HUES48 (cell line): ENCODE data around the gene ZCCHC18.
"Not testable (repeated sequence)": the region's sequence is repeated elsewhere in the genome, so short reads cannot be mapped to it uniquely, and the experiment has no call there.

Experiments used
- H3K27ac ChIP-seq: one replicate; pipeline ENCODE4 v1.7.0; 2013; ENCODE audit warnings: low read depth, low read length, inconsistent platforms
- H3K27me3 ChIP-seq: 2 replicates; pipeline ENCODE4 v1.6.1; 2013; ENCODE audit warnings: mild to moderate bottlenecking, low read length; ENCODE audit not compliant: control insufficient read depth, insufficient read depth
- H3K36me3 ChIP-seq: 2 replicates; pipeline ENCODE4 v1.6.1; 2013; ENCODE audit warnings: low read length; ENCODE audit not compliant: control insufficient read depth, insufficient read depth
- H3K4me1 ChIP-seq: 2 replicates; pipeline ENCODE4 v1.6.1; 2013; ENCODE audit warnings: mild to moderate bottlenecking, low read length; ENCODE audit not compliant: control insufficient read depth, insufficient read depth
- H3K4me3 ChIP-seq: 2 replicates; pipeline ENCODE4 v1.5.1; 2013; ENCODE audit warnings: mild to moderate bottlenecking, low read depth, low read length
- H3K9ac ChIP-seq: 2 replicates; pipeline ENCODE4 v1.6.1; 2013; ENCODE audit warnings: mild to moderate bottlenecking, low read depth, low read length, moderate library complexity
- H3K9me3 ChIP-seq: 2 replicates; pipeline ENCODE4 v1.6.1; 2013; ENCODE audit warnings: low read length; ENCODE audit not compliant: control insufficient read depth, insufficient read depth

The ZCCHC18 gene

GRCh38 chrX:104105330-104106262 is 6.7 kb upstream of the ZCCHC18 start:
- H3K27ac ChIP-seq, result no peak overlapping the region
- no peaks in the 10 kb centered on the region for H3K4me1 ChIP-seq
- no peaks in the 10 kb centered on the region for H3K36me3 ChIP-seq
- H3K9me3 ChIP-seq, result no peaks in the 10 kb centered on the region
- peaks cover 9% of the 10 kb centered on the region for H3K27me3 ChIP-seq
- no peak overlapping the region for H3K9ac ChIP-seq
- H3K4me3 ChIP-seq, result no peak overlapping the region

GRCh38 chrX:104108955-104109354 is 3.4 kb upstream of the ZCCHC18 start:
- H3K27ac ChIP-seq, result no peak overlapping the region
- peaks cover 16% of the 10 kb centered on the region for H3K27me3 ChIP-seq
- peaks cover 12% of the 10 kb centered on the region for H3K4me1 ChIP-seq
- no peak overlapping the region for H3K4me3 ChIP-seq
- no peaks in the 10 kb centered on the region for H3K9me3 ChIP-seq
- no peaks in the 10 kb centered on the region for H3K36me3 ChIP-seq
- no peak overlapping the region for H3K9ac ChIP-seq

- not testable (repeated sequence) for H3K9me3 ChIP-seq, H3K9ac ChIP-seq, H3K4me3 ChIP-seq, H3K27ac ChIP-seq, H3K36me3 ChIP-seq
- Histone ChIP-seq H3K4me1 (peaks cover 14% of the 10 kb centered on the region), H3K27me3 (peaks cover 24% of the 10 kb centered on the region)
These were observed 1.7 kb upstream of the ZCCHC18 start for GRCh38 chrX:104110491-104111240.

DNA sequence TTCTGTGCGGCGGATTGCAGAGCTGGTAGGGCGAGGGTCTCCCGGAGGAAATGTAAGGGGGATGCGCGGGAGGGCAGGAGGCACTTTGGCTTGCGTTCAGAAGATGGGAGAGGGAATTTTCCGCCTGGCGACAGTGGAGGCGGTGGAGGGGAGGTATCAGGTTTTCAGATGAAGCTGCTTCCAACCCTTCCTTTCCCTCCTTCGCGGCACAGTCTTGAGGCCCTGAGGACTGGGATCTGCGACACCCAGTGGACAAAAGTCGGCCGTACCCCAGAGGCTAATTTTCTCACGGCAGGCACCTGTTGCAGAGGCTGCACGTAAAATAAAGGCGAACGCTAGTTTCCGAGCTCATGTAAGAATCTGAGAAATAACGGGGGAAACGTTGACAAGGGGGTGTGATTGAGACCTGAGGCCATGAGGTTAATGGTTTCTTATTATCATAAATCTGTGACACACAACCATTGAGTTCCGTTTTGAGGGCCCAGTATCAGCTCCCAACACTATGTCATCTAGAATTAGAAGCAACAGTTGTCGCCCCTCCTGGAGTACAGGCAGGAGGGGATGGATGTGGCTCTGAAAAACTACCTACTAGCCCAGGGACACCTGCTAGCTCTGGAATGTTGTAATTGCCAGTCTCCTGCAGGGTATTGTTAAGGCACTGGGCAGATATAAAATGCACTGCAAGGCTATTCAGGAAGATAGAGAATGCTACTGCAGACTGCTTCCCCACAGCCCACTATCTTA is 1.1 kb downstream of the ZCCHC18 start:
- H3K27ac ChIP-seq, result no peak overlapping the region
- peak overlapping the region; percentile 74 for H3K4me3 ChIP-seq
- H3K9ac ChIP-seq, result no peak overlapping the region
- no peaks in the 10 kb centered on the region for H3K36me3 ChIP-seq
- no peaks in the 10 kb centered on the region for H3K9me3 ChIP-seq
- peaks cover 33% of the 10 kb centered on the region for H3K27me3 ChIP-seq
- peaks cover 14% of the 10 kb centered on the region for H3K4me1 ChIP-seq

GRCh38 chrX:104117759-104118158 is 5.4 kb downstream of the ZCCHC18 start:
- Histone ChIP-seq H3K27ac (no peak overlapping the region), H3K4me3 (no peak overlapping the region), H3K4me1 (peaks cover 12% of the 10 kb centered on the region), H3K27me3 (peaks cover 22% of the 10 kb centered on the region), H3K36me3 (no peaks in the 10 kb centered on the region), H3K9ac (no peak overlapping the region), H3K9me3 (no peaks in the 10 kb centered on the region)

- Histone ChIP-seq H3K4me1 (peaks cover 7% of the 10 kb centered on the region; the same call in 1 of the 2 replicates), H3K36me3 (no peaks in the 10 kb centered on the region), H3K27ac (no peak overlapping the region), H3K9me3 (no peaks in the 10 kb centered on the region), H3K27me3 (peaks cover 27% of the 10 kb centered on the region), H3K4me3 (no peak overlapping the region), H3K9ac (no peak overlapping the region)
These were observed 6.4 kb downstream of the ZCCHC18 start for GRCh38 chrX:104118765-104119164.

DNA sequence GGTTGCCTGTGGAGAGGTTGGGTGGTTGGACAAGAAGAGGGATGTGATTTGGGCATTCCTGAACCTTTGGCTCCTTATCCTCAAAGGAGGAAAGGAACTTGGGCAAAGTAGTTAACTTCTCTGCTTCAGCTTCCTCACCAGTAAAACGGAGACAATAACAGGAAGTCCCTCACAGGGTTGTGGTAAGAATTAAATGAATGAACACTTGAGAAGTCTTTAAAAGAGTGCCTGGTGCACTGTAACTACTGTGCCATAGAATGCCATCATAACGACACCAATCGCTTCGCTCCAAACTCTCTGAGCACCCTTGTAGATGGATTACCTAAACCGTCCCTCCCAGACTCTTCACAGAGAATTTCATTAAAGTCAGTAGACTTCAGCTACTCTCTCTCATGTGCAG is 10.5 kb downstream of the ZCCHC18 start:
- H3K27me3 ChIP-seq, result peaks cover 13% of the 10 kb centered on the region; the same call in 1 of the 2 replicates
- H3K27ac ChIP-seq, result no peak overlapping the region
- no peak overlapping the region for H3K9ac ChIP-seq
- H3K4me1 ChIP-seq, result peaks cover 3% of the 10 kb centered on the region; the same call in 1 of the 2 replicates
- no peaks in the 10 kb centered on the region for H3K36me3 ChIP-seq
- no peaks in the 10 kb centered on the region for H3K9me3 ChIP-seq
- no peak overlapping the region for H3K4me3 ChIP-seq

DNA sequence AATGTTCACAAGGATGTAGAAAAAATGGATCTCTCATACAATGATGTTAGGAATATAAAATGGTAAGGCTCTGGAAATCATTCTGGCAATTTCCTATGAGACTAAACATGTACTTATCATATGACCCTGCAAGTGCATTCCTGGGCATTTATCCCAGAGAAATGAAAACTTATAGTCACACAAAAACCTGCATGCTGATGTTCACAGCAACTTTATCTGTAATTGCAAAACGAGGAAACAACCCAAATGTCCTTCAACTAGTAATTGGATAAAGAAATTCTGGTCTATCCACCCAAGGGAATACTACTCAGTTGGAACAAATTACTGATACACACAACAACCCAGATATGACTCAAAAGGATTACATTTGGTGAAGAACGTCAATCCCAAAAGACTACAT is 14.5 kb downstream of the ZCCHC18 start:
- Histone ChIP-seq H3K9me3 (no peaks in the 10 kb centered on the region), H3K4me3 (no peak overlapping the region), H3K36me3 (no peaks in the 10 kb centered on the region), H3K9ac (no peak overlapping the region), H3K27me3 (0 out of 2 replicates have a peak, but pooled peaks cover 6% of the 10 kb centered on the region), H3K4me1 (no peaks in the 10 kb centered on the region), H3K27ac (no peak overlapping the region)

DNA sequence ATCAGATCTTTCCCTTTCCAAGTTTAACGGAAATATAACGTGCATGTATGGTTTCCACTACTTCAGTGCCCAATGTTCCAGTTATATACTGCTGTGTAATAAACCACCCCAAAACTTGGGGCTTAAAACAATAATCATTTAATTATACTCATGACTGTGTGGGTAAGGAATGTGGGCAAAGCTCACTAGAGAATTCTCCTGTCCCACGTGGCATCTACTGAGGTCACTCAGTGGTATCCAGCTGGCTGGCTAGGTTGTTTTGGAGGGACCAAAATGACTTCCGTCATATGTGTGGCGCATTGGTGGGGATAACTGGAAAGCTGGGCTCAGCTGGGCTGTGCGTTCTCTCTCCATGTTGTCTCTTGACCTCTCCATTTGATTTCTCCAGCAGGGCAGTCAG is 18.5 kb downstream of the ZCCHC18 start:
- Histone ChIP-seq H3K4me1 (no peaks in the 10 kb centered on the region), H3K27me3 (peaks cover 9% of the 10 kb centered on the region), H3K27ac (no peak overlapping the region)

GRCh38 chrX:104134583-104135261 is 22.4 kb downstream of the ZCCHC18 start:
- no peak overlapping the region for H3K9ac ChIP-seq
- H3K4me3 ChIP-seq, result no peak overlapping the region
- H3K9me3 ChIP-seq, result no peaks in the 10 kb centered on the region

More for the DNA sequence above, 18.5 kb downstream of the ZCCHC18 start:
- Histone ChIP-seq H3K4me3 (no peak overlapping the region), H3K36me3 (no peaks in the 10 kb centered on the region), H3K9ac (no peak overlapping the region), H3K9me3 (no peaks in the 10 kb centered on the region)

More at GRCh38 chrX:104134583-104135261, 22.4 kb downstream of the ZCCHC18 start:
- no peak overlapping the region for H3K27ac ChIP-seq
- H3K27me3 ChIP-seq, result peaks cover 9% of the 10 kb centered on the region
- H3K36me3 ChIP-seq, result no peaks in the 10 kb centered on the region
- 0 out of 2 replicates have a peak, but pooled peaks cover 2% of the 10 kb centered on the region for H3K4me1 ChIP-seq
